Smooth muscle cell (in vitro differentiated cells): ENCODE data around the gene GMDS. TPM values are rescaled to one million over a fixed set of nuclear protein-coding genes. Genes with fewer than 3 reads are reported as not detected.
A peak's percentile ranks its signal among the peaks of the same experiment; 100 is the strongest.

Experiments used
- DNase-seq: peaks from one replicate; lab custom pipeline; 2025; ENCODE audit not compliant: unreplicated experiment; lab: John Stamatoyannopoulos, UW
- H2AFZ ChIP-seq: fragments of 200-600 bp; sonication (generic); 2 replicates; pipeline ENCODE4 v1.6.0; 2016; ENCODE audit warnings: antibody characterized with exemption, low read depth, mild to moderate bottlenecking
- H3F3A ChIP-seq: fragments of 200-600 bp; sonication (generic); 2 replicates; pipeline ENCODE4 v1.6.0; 2017; ENCODE audit warnings: antibody characterized with exemption, low read depth
- H3K27ac ChIP-seq: fragments of 200-600 bp; sonication (generic); 2 replicates; pipeline ENCODE4 v1.5.1; 2016; ENCODE audit warnings: low read depth, mild to moderate bottlenecking
- H3K27me3 ChIP-seq: fragments of 200-600 bp; sonication (generic); 2 replicates; pipeline ENCODE4 v1.6.1; 2016; ENCODE audit warnings: low read depth, mild to moderate bottlenecking
- H3K36me3 ChIP-seq: fragments of 200-600 bp; sonication (generic); 2 replicates; pipeline ENCODE4 v1.5.1; 2016; ENCODE audit warnings: low read depth
- H3K4me1 ChIP-seq: fragments of 200-600 bp; sonication (generic); 2 replicates; pipeline ENCODE4 v1.5.1; 2016; ENCODE audit warnings: low read depth
- H3K4me2 ChIP-seq: fragments of 200-600 bp; sonication (generic); 2 replicates; pipeline ENCODE4 v1.6.0; 2016; ENCODE audit warnings: mild to moderate bottlenecking
- H3K4me3 ChIP-seq: fragments of 200-600 bp; sonication (generic); 2 replicates; pipeline ENCODE4 v1.5.1; 2016; ENCODE audit warnings: mild to moderate bottlenecking
- H3K79me2 ChIP-seq: fragments of 200-600 bp; sonication (generic); 2 replicates; pipeline ENCODE4 v1.6.0; 2016; ENCODE audit warnings: low read depth, mild to moderate bottlenecking
- H3K9ac ChIP-seq: fragments of 200-600 bp; sonication (generic); 2 replicates; pipeline ENCODE4 v1.6.0; 2016; ENCODE audit warnings: low read depth
- H3K9me3 ChIP-seq: fragments of 200-600 bp; sonication (generic); replicated peaks from 2 replicates; pipeline ENCODE4 v1.5.1; 2016; ENCODE audit warnings: low read depth
- H4K20me1 ChIP-seq: fragments of 200-600 bp; sonication (generic); 2 replicates; pipeline ENCODE4 v1.6.0; 2016; ENCODE audit warnings: low read depth
- CTCF ChIP-seq: fragments of 200-600 bp; sonication (generic); IDR thresholded peaks from 2 replicates; pipeline ENCODE4 v1.5.1; 2017; ENCODE audit warnings: borderline replicate concordance, mild to moderate bottlenecking, antibody characterized with exemption; ENCODE audit not compliant: insufficient read depth, poor library complexity, severe bottlenecking
- WGBS: methylation state at CpG from one replicate; pipeline ENCODE4 v1.1.7; 2016; ENCODE audit warnings: low lambda C conversion rate; 5-methylcytosine and 5-hydroxymethylcytosine counted together
- polyA plus RNA-seq: library from polyadenylated mRNA; unstranded; fragments of >200 nt; fragmentation: Nextera tagmentation; extraction: Ambion mirVana; gene quantifications from 2 replicates; pipeline ENCODE4 v1.2.1, GENCODE V29; 2016
- total RNA-seq: library from RNA; depleted of rRNA; stranded (reverse); fragments of >200 nt; gene quantifications from 2 replicates; pipeline ENCODE4 v1.2.3, GENCODE V29; 2014

GMDS gene
- total and polyA plus RNA-seq, 2 experiments from 2014 or later, result 3.7 to 8.5 TPM

- no peak for TF ChIP-seq CTCF
- Histone ChIP-seq H2AFZ (peak overlapping the region; percentile 23), H3F3A (no peaks in the 10 kb centered on the region), H3K4me3 (peak overlapping the region; percentile 56), H3K27me3 (peaks cover 90% of the 10 kb centered on the region), H4K20me1 (peaks cover 10% of the 10 kb centered on the region), H3K9ac (no peak overlapping the region), H3K79me2 (no peaks in the 10 kb centered on the region), H3K4me1 (peaks cover 30% of the 10 kb centered on the region), H3K27ac (no peak overlapping the region), H3K9me3 (no peaks in the 10 kb centered on the region), H3K36me3 (no peaks in the 10 kb centered on the region), H3K4me2 (peak overlapping the region; percentile 91)
- 2% methylated on average over 38 of the region's 71 CpGs for WGBS
- no peak for DNase-seq
Observed at GRCh38 chr6:1611572-1612298, 633.7 kb downstream of the GMDS start.

GRCh38 chr6:1611322-1611571, 634.2 kb downstream of the GMDS start:
- Histone ChIP-seq H3K79me2 (no peaks in the 10 kb centered on the region), H3K4me2 (no peak overlapping the region)
- WGBS, result 6% methylated on average over 22 of the region's 38 CpGs

GRCh38 chr6:1610497-1611321, 634.7 kb downstream of the GMDS start:
- TF ChIP-seq CTCF, result no peak
- H2AFZ ChIP-seq, result peak overlapping the region; percentile 30
- H3K9ac ChIP-seq, result no peak overlapping the region
- H4K20me1 ChIP-seq, result peaks cover 15% of the 10 kb centered on the region
- no peak overlapping the region for H3K27ac ChIP-seq
- no peaks in the 10 kb centered on the region for H3F3A ChIP-seq
- peak overlapping the region; percentile 83 for H3K4me2 ChIP-seq
- peaks cover 32% of the 10 kb centered on the region for H3K4me1 ChIP-seq
- H3K4me3 ChIP-seq, result peak overlapping the region; percentile 38
- no peaks in the 10 kb centered on the region for H3K79me2 ChIP-seq
- 5% methylated on average over 65 of the region's 101 CpGs for WGBS
- no peaks in the 10 kb centered on the region for H3K9me3 ChIP-seq
- peaks cover 90% of the 10 kb centered on the region for H3K27me3 ChIP-seq
- H3K36me3 ChIP-seq, result no peaks in the 10 kb centered on the region
- DNase-seq, result no peak

More at GRCh38 chr6:1611322-1611571, 634.2 kb downstream of the GMDS start:
- Histone ChIP-seq H2AFZ (no peak overlapping the region), H3K27ac (no peak overlapping the region), H3K9ac (no peak overlapping the region), H3K36me3 (no peaks in the 10 kb centered on the region), H3K9me3 (no peaks in the 10 kb centered on the region), H3F3A (no peaks in the 10 kb centered on the region), H3K4me1 (peaks cover 32% of the 10 kb centered on the region), H4K20me1 (peaks cover 12% of the 10 kb centered on the region), H3K27me3 (peaks cover 90% of the 10 kb centered on the region), H3K4me3 (peak overlapping the region; percentile 18)
- no peak for DNase-seq
- TF ChIP-seq CTCF, result no peak
